Endothelial cell of umbilical vein (primary cell): ENCODE results near the gene FER. TPM values are rescaled to one million over a fixed set of nuclear protein-coding genes. Genes with fewer than 3 reads are reported as not detected.

Experiments used
- BruUV-seq: library from RNA; stranded (reverse); fragments of 400-500 nt; replicated peaks from 2 replicates; lab custom pipeline; 2021; lab: Mats Ljungman, UMichigan
- CTCF ChIA-PET: fragments of 300-600, 350-600 bp; sonication (Branson Sonifier 250); formaldehyde crosslinking; loops from one replicate; lab custom pipeline; 2021; ENCODE audit warnings: antibody characterized with exemption, inconsistent platforms; lab: Charles Lee
- POLR2A ChIA-PET: fragments of 300-600, 350-600 bp; sonication (Branson Sonifier 250); formaldehyde crosslinking; loops from one replicate; lab custom pipeline; 2021; ENCODE audit warnings: antibody characterized with exemption, inconsistent platforms; lab: Charles Lee
- DNase-seq: peaks from one replicate; pipeline ENCODE4 v3.0.0-alpha.2; 2011; ENCODE audit warnings: low read depth, low spot score
- FAIRE-seq: peaks from 2 replicates; lab custom pipeline; 2011; peaks lifted over from hg19 to GRCh38; lab: Jason Lieb, UNC
- H2AFZ ChIP-seq: 2 replicates; pipeline ENCODE4 v1.6.0; 2012; ENCODE audit warnings: low read depth, low read length, control low read depth, inconsistent platforms
- H3K27ac ChIP-seq: 2 replicates; pipeline ENCODE4 v1.5.1; 2011; ENCODE audit warnings: low read depth, mild to moderate bottlenecking, control low read depth, low read length, moderate library complexity; ENCODE audit not compliant: insufficient read depth
- H3K27me3 ChIP-seq, 2 experiments: 2 replicates each; pipeline versions ENCODE4 v1.6.0 to v1.6.1; 2011; ENCODE audit warnings: low read length in 2 of 2, mixed read lengths in 1 of 2; ENCODE audit not compliant: control insufficient read depth in 2 of 2, insufficient read depth in 2 of 2
- H3K36me3 ChIP-seq, 2 experiments: 2 replicates in 1 of 2; 3 replicates in 1 of 2; pipeline ENCODE4 v1.5.1; 2011; ENCODE audit warnings: low read length in 2 of 2, mild to moderate bottlenecking in 1 of 2, moderate library complexity in 1 of 2; ENCODE audit not compliant: control insufficient read depth in 2 of 2, insufficient read depth in 2 of 2; ENCODE audit errors: extremely low read depth in 1 of 2
- H3K4me1 ChIP-seq: 3 replicates; pipeline ENCODE4 v1.5.1; 2011; ENCODE audit warnings: mild to moderate bottlenecking, low read length; ENCODE audit not compliant: control insufficient read depth, insufficient read depth; ENCODE audit errors: extremely low read depth
- H3K4me2 ChIP-seq: 2 replicates; pipeline ENCODE4 v1.6.1; 2011; ENCODE audit warnings: low read length, control low read depth, mixed read lengths; ENCODE audit not compliant: insufficient read depth
- H3K4me3 ChIP-seq, 3 experiments: fragments of 200-600 bp in 1 of 3; sonication (generic), shearing (Covaris generic) in 1 of 3; replicated peaks in 1 of 3; 2 replicates each; pipeline ENCODE4 v1.5.1; 2011 to 2016; ENCODE audit warnings: control low read depth in 3 of 3, low read length in 3 of 3, mild to moderate bottlenecking in 2 of 3, inconsistent platforms in 1 of 3, low read depth in 1 of 3, moderate library complexity in 1 of 3; ENCODE audit not compliant: insufficient read depth in 1 of 3
- H3K79me2 ChIP-seq: 2 replicates; pipeline ENCODE4 v1.6.0; 2012; ENCODE audit warnings: low read length, inconsistent platforms; ENCODE audit not compliant: control insufficient read depth, insufficient read depth
- H3K9ac ChIP-seq: replicated peaks from 2 replicates; pipeline ENCODE3; 2011; ENCODE audit warnings: low read length, control low read depth; ENCODE audit not compliant: insufficient read depth; ENCODE audit errors: extremely low read depth
- H3K9me1 ChIP-seq: replicated peaks from 3 replicates; pipeline ENCODE4 v1.6.0; 2011; ENCODE audit warnings: mild to moderate bottlenecking, low read length; ENCODE audit not compliant: control insufficient read depth, insufficient read depth; ENCODE audit errors: extremely low read depth
- H3K9me3 ChIP-seq: replicated peaks from 2 replicates; pipeline ENCODE4 v1.5.1; 2012; ENCODE audit warnings: low read length, inconsistent platforms; ENCODE audit not compliant: control insufficient read depth, insufficient read depth
- H4K20me1 ChIP-seq: replicated peaks from 2 replicates; pipeline ENCODE3; 2011; ENCODE audit warnings: mild to moderate bottlenecking, low read length; ENCODE audit not compliant: control insufficient read depth, insufficient read depth; ENCODE audit errors: extremely low read depth
- CTCF ChIP-seq, 2 donors: IDR thresholded peaks; 1 replicate in 1 of 2; 2 replicates in 1 of 2; pipeline ENCODE4 v1.5.1; 2011; ENCODE audit warnings: low read length in 2 of 2, mild to moderate bottlenecking in 2 of 2, moderate library complexity in 2 of 2, control low read depth in 1 of 2, inconsistent platforms in 1 of 2, low read depth in 1 of 2; ENCODE audit not compliant: insufficient read depth in 1 of 2; ENCODE audit errors: extremely low read depth in 1 of 2
- FOS ChIP-seq: IDR thresholded peaks from 2 replicates; pipeline ENCODE4 v1.6.1; 2011; ENCODE audit warnings: mild to moderate bottlenecking, low read length, moderate library complexity, borderline replicate concordance; ENCODE audit not compliant: insufficient read depth
- GATA2 ChIP-seq: IDR thresholded peaks from 2 replicates; pipeline ENCODE4 v1.7.0; 2011; ENCODE audit warnings: low read depth, mild to moderate bottlenecking, moderate library complexity, mixed read lengths, low read length; ENCODE audit not compliant: insufficient read length, insufficient read depth
- JUN ChIP-seq: IDR thresholded peaks from 2 replicates; pipeline ENCODE4 v1.6.1; 2011; ENCODE audit warnings: borderline replicate concordance, low read depth; ENCODE audit not compliant: insufficient read length, insufficient read depth
- MYC ChIP-seq: IDR thresholded peaks from one replicate; pipeline ENCODE4 v1.6.1; 2011; ENCODE audit warnings: mild to moderate bottlenecking, low read depth, low read length
- POLR2A ChIP-seq: IDR thresholded peaks from 2 replicates; pipeline ENCODE4 v1.6.1; 2012; ENCODE audit warnings: low read depth, mild to moderate bottlenecking, control low read depth, low read length
- POLR2AphosphoS5 ChIP-seq: IDR thresholded peaks from 2 replicates; pipeline ENCODE4 v1.6.1; 2012; ENCODE audit warnings: low read depth, mild to moderate bottlenecking, control low read depth, low read length, moderate library complexity; ENCODE audit not compliant: insufficient read depth
- dilution Hi-C: fragments of 300-500 bp; cut with MboI; formaldehyde crosslinking; loops from one replicate; pipeline ENCODE4 v1.15.0; 2019; ENCODE audit warnings: low sequenced_read_pairs; ENCODE audit not compliant: extremely low pct_ligation_motif_present
- intact Hi-C: fragments of 100-400 bp; cut with micrococcal nuclease; formaldehyde crosslinking; loops from one replicate; pipeline ENCODE4 v1.10.0; 2022
- polyA plus RNA-seq, 4 experiments: library from polyadenylated mRNA; depleted of rRNA in 3 of 4; stranded (reverse) in 3 of 4; unstranded in 1 of 4; fragments of >200 nt; gene quantifications; 2 replicates each; pipeline versions ENCODE4 v1.2.1 to v1.2.3, GENCODE V29; 2011 to 2012; ENCODE audit warnings: missing spikeins in 1 of 4
- total RNA-seq: library from RNA; stranded (reverse); gene quantifications from 2 replicates; pipeline ENCODE4 v1.2.3, GENCODE V29; 2021

Gene FER
- total and polyA plus RNA-seq, 2 donors (not counting 3 experiments of a cell fraction or from before 2014, with no cell fraction given), result 2.3 to 27.5 TPM

- peaks cover 2% of the 10 kb centered on the region for H3K4me1 ChIP-seq
- TF ChIP-seq GATA2, result no peak
- TF ChIP-seq FOS, result no peak
- TF ChIP-seq JUN, result no peak
- TF ChIP-seq MYC, result no peak
- TF ChIP-seq POLR2AphosphoS5, result no peak
- no peak for TF ChIP-seq CTCF (IDR thresholded peaks at IDR 0.05; ENCODE audit: extremely low read depth in 1 of 2, insufficient read depth in 1 of 2, low read depth in 1 of 2, low read length in 2 of 2)
- TF ChIP-seq POLR2A, result no peak
- no peak for DNase-seq
- no peak overlapping the region for H3K4me2 ChIP-seq
- no peak overlapping the region for H3K9ac ChIP-seq
- no peak overlapping the region for H3K4me3 ChIP-seq
- no peaks in the 10 kb centered on the region for H3K36me3 ChIP-seq
- dilution Hi-C loops, result no loop called here
- POLR2A ChIA-PET, result no interaction called here
- no peak overlapping the region for H2AFZ ChIP-seq
- H3K27ac ChIP-seq, result no peak overlapping the region
- no peaks in the 10 kb centered on the region for H3K27me3 ChIP-seq
- H3K9me3 ChIP-seq, result no peaks in the 10 kb centered on the region
- CTCF ChIA-PET, result interaction anchor here (0.9 to 1.6 kb wide), 2 partner anchors 8 to 495 kb away, joined by 3 to 5 read pairs; no protein-coding TSS in a partner anchor
- intact Hi-C loops, result no loop called here
- FAIRE-seq, result no peak
- H3K79me2 ChIP-seq, result no peaks in the 10 kb centered on the region
- no peaks in the 10 kb centered on the region for H4K20me1 ChIP-seq
- no peaks in the 10 kb centered on the region for H3K9me1 ChIP-seq
- no TSS peak for BruUV-seq
These were observed 389.2 kb downstream of the FER start for GRCh38 chr5:109136906-109137305.
